Keratinocyte (primary cell): Measurements from ENCODE around the gene CHST8.

Experiments used
- CTCF ChIP-seq, 3 experiments: IDR thresholded peaks in 1 of 3; conservative IDR thresholded peaks in 1 of 3; optimal IDR thresholded peaks in 1 of 3; 2 replicates in 2 of 3; 3 replicates in 1 of 3; pipeline versions ENCODE3 to v1.5.1; 2011; ENCODE audit warnings: low read length in 3 of 3, mild to moderate bottlenecking in 3 of 3, moderate library complexity in 2 of 3, control low read depth in 1 of 3, inconsistent platforms in 1 of 3; ENCODE audit not compliant: insufficient read depth in 2 of 3; ENCODE audit errors: extremely low read depth in 1 of 3
- EZH2 ChIP-seq: IDR thresholded peaks from one replicate; pipeline ENCODE4 v1.6.1; 2012; ENCODE audit warnings: inconsistent platforms, mild to moderate bottlenecking, low read length, moderate library complexity

GRCh38 chr19:33646306-33646705, 24.6 kb downstream of the CHST8 start:
- TF ChIP-seq EZH2 (no peak), CTCF (optimal IDR thresholded peaks at IDR 0.05 in 1 of 3, IDR thresholded peaks at IDR 0.05 in 1 of 3, conservative IDR thresholded peaks at IDR 0.05 in 1 of 3; ENCODE audit: extremely low read depth in 1 of 3, insufficient read depth in 2 of 3, low read length in 3 of 3) (no peak)
